ENCODE results near the gene TRIM2. TPM values are rescaled to one million over a fixed set of nuclear protein-coding genes. Genes with fewer than 3 reads are reported as not detected.
"Not testable (repeated sequence)": the region's sequence is repeated elsewhere in the genome, so short reads cannot be mapped to it uniquely, and the experiment has no call there.

TRIM2 gene
- polyA plus RNA-seq, 3 donors, result 0.50 to 0.96 (median 0.76) TPM

DNA sequence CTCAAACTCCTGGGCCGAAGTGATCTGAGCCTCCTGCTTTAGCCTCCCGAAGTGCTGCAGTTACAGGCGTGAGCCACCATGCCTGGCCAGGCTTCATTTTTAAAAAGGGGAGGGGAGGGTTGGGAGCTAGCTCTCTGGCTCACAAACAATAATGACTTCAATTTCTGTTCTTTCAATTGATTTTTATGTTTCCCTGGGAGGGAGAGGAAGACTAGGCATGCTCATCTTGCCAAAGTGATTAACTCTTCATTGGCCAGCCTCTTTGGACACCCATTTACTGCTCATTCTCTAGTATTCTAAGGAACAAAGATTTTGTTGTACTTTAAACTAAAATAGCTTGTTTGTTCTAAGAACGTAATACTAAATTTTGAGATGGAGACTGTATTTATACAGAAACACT is 43.4 kb upstream of the TRIM2 start:
- intact Hi-C loops (cut with micrococcal nuclease), result no loop called here
- Histone ChIP-seq H2AFZ (ENCODE audit: insufficient read depth, low read depth, low read length, poor library complexity, severe bottlenecking) (no peak overlapping the region), H4K20me1 (ENCODE audit: insufficient read depth, low read length) (no peaks in the 10 kb centered on the region), H3K4me1 (ENCODE audit: control insufficient read depth in 1 of 2, insufficient read depth in 2 of 2, low read length in 2 of 2) (peaks cover 0 to 11% of the 10 kb centered on the region in 2 donors), H3K27me3 (ENCODE audit: control insufficient read depth in 2 of 2, insufficient read depth in 2 of 2, low read length in 2 of 2) (no peaks in the 10 kb centered on the region), H3K4me2 (replicated peaks; ENCODE audit: extremely low read depth, low read length, poor library complexity, severe bottlenecking) (no peak overlapping the region), H3K27ac (ENCODE audit: low read depth in 1 of 2, low read length in 2 of 2) (no peak overlapping the region), H3K9me3 (replicated peaks in 1 of 2; ENCODE audit: control insufficient read depth in 1 of 2, insufficient read depth in 1 of 2, low read length in 2 of 2) (no peaks in the 10 kb centered on the region), H3K4me3 (replicated peaks in 1 of 3; ENCODE audit: low read depth in 2 of 3, low read length in 3 of 3) (no peak overlapping the region), H3K79me2 (ENCODE audit: insufficient read depth, low read length) (no peaks in the 10 kb centered on the region), H3K36me3 (replicated peaks in 1 of 2; ENCODE audit: control insufficient read depth in 1 of 2, insufficient read depth in 2 of 2, low read length in 2 of 2) (no peaks in the 10 kb centered on the region), H3K9ac (ENCODE audit: insufficient read depth, low read length, poor library complexity, severe bottlenecking) (no peak overlapping the region)
- WGBS (ENCODE audit: insufficient coverage), result 100% methylated on average over 3 of the region's 4 CpGs
- Mint-ChIP-seq H3K4me1 (peaks cover 6% of the 10 kb centered on the region), H3K4me3 (no peak overlapping the region), H3K27ac (no peak overlapping the region), H3K27me3 (ENCODE audit: low read depth in 3 of 3) (peaks cover 0 to 5% (median 5%) of the 10 kb centered on the region in 3 donors), H3K9me3 (peaks cover 0 to 5% (median 0%) of the 10 kb centered on the region in 7 donors), H3K36me3 (no peaks in the 10 kb centered on the region)
- DNase-seq, result no peak
- TF ChIP-seq, protein P1, sequence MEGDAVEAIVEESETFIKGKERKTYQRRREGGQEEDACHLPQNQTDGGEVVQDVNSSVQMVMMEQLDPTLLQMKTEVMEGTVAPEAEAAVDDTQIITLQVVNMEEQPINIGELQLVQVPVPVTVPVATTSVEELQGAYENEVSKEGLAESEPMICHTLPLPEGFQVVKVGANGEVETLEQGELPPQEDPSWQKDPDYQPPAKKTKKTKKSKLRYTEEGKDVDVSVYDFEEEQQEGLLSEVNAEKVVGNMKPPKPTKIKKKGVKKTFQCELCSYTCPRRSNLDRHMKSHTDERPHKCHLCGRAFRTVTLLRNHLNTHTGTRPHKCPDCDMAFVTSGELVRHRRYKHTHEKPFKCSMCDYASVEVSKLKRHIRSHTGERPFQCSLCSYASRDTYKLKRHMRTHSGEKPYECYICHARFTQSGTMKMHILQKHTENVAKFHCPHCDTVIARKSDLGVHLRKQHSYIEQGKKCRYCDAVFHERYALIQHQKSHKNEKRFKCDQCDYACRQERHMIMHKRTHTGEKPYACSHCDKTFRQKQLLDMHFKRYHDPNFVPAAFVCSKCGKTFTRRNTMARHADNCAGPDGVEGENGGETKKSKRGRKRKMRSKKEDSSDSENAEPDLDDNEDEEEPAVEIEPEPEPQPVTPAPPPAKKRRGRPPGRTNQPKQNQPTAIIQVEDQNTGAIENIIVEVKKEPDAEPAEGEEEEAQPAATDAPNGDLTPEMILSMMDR (IDR thresholded peaks at IDR 0.05), result no peak

DNA sequence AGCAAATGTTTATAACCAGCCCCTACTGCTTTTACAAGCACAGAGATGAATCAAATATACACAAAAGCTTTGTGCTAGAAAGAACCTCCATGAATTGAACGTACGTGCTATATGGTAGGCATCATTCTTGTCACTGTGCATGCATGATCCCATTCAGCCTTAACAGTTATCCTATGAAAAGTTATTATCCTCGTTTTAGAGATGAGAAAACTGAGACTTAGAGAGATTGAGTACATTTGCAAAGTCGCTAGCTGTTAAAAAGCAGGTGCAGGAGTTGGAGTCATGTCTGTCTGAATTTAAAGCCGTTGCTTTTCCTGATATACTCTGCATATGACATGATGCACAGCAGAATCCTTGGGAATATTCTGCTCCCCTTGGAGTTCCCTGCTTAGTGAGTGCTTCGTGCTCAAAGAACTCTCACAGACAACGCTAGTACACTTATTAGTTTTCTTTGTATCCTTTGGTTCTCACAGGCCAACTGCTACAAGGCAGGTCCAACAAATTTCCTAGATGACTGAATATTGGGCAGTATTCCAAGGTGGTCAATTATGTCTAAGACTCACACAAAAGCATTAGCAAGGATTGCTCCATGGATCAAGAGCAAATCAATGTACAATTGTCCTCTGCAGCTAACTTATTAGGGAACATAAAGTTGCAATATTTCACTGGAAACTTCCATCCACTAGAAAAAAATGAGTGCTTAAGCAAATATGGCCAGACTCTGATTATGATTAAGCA is 42.8 kb upstream of the TRIM2 start:
- H3K36me3 Mint-ChIP-seq, result no peaks in the 10 kb centered on the region
- TF ChIP-seq, protein P1 (IDR thresholded peaks at IDR 0.05), result no peak
- H3K9me3 Mint-ChIP-seq, result peaks cover 0 to 5% (median 0%) of the 10 kb centered on the region in 7 donors
- DNase-seq, result no peak
- Histone ChIP-seq H4K20me1 (ENCODE audit: insufficient read depth, low read length) (no peaks in the 10 kb centered on the region), H3K4me1 (ENCODE audit: control insufficient read depth in 1 of 2, insufficient read depth in 2 of 2, low read length in 2 of 2) (peaks cover 0 to 7% of the 10 kb centered on the region in 2 donors), H3K36me3 (replicated peaks in 1 of 2; ENCODE audit: control insufficient read depth in 1 of 2, insufficient read depth in 2 of 2, low read length in 2 of 2) (no peaks in the 10 kb centered on the region), H3K4me2 (replicated peaks; ENCODE audit: extremely low read depth, low read length, poor library complexity, severe bottlenecking) (no peak overlapping the region), H3K9ac (ENCODE audit: insufficient read depth, low read length, poor library complexity, severe bottlenecking) (no peak overlapping the region), H3K79me2 (ENCODE audit: insufficient read depth, low read length) (no peaks in the 10 kb centered on the region), H3K27me3 (ENCODE audit: control insufficient read depth in 2 of 2, insufficient read depth in 2 of 2, low read length in 2 of 2) (no peaks in the 10 kb centered on the region), H3K9me3 (replicated peaks in 1 of 2; ENCODE audit: control insufficient read depth in 1 of 2, insufficient read depth in 1 of 2, low read length in 2 of 2) (no peaks in the 10 kb centered on the region), H3K27ac (ENCODE audit: low read depth in 1 of 2, low read length in 2 of 2) (no peak overlapping the region), H2AFZ (ENCODE audit: insufficient read depth, low read depth, low read length, poor library complexity, severe bottlenecking) (no peak overlapping the region), H3K4me3 (replicated peaks in 1 of 3; ENCODE audit: low read depth in 2 of 3, low read length in 3 of 3) (no peak overlapping the region)
- no peak overlapping the region for H3K4me3 Mint-ChIP-seq
- peaks cover under 1 to 6% (median 3%) of the 10 kb centered on the region in 3 donors for H3K27me3 Mint-ChIP-seq (ENCODE audit: low read depth in 3 of 3)
- no peak overlapping the region for H3K27ac Mint-ChIP-seq
- intact Hi-C loops (cut with micrococcal nuclease), result no loop called here
- 94% methylated on average over 4 of the region's 7 CpGs for WGBS (ENCODE audit: insufficient coverage)
- H3K4me1 Mint-ChIP-seq, result peaks cover under 1% of the 10 kb centered on the region

DNA sequence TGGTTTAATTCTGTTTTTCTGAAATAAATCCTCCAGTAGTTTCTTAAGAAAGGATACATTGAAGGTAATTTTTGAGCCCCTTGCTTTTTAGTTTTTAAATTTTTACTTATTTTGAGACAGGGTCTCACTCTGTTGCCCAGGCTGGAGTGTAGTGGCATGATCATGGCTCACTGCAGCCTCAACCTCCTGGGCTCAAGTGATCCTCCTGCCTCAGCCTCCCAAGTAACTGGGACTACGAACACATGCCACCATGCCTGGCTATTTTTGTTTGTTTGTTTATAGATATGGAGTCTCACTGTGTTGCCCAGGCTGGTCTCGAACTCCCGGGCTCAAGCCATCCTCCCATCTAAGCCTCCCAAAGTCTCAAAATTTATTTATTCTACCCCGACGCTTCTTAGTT is 39.0 kb upstream of the TRIM2 start:
- H3K9ac ChIP-seq (ENCODE audit: insufficient read depth, low read length, poor library complexity, severe bottlenecking); H3K9me3 ChIP-seq (replicated peaks in 1 of 2; ENCODE audit: control insufficient read depth in 1 of 2, insufficient read depth in 1 of 2, low read length in 2 of 2); H3K4me1 Mint-ChIP-seq; H3K4me1 ChIP-seq (ENCODE audit: control insufficient read depth in 1 of 2, insufficient read depth in 2 of 2, low read length in 2 of 2); H3K36me3 Mint-ChIP-seq; DNase-seq; H3K27ac Mint-ChIP-seq; H2AFZ ChIP-seq (ENCODE audit: insufficient read depth, low read depth, low read length, poor library complexity, severe bottlenecking); H3K36me3 ChIP-seq (replicated peaks in 1 of 2; ENCODE audit: control insufficient read depth in 1 of 2, insufficient read depth in 2 of 2, low read length in 2 of 2); H3K27me3 Mint-ChIP-seq (ENCODE audit: low read depth in 3 of 3); H3K4me2 ChIP-seq (replicated peaks; ENCODE audit: extremely low read depth, low read length, poor library complexity, severe bottlenecking); H3K4me3 Mint-ChIP-seq; H3K9me3 Mint-ChIP-seq; H3K27ac ChIP-seq (ENCODE audit: low read depth in 1 of 2, low read length in 2 of 2); intact Hi-C loops (cut with micrococcal nuclease); H4K20me1 ChIP-seq (ENCODE audit: insufficient read depth, low read length); H3K27me3 ChIP-seq (ENCODE audit: control insufficient read depth in 2 of 2, insufficient read depth in 2 of 2, low read length in 2 of 2); H3K4me3 ChIP-seq (replicated peaks in 1 of 3; ENCODE audit: low read depth in 2 of 3, low read length in 3 of 3); H3K79me2 ChIP-seq (ENCODE audit: insufficient read depth, low read length): not testable (repeated sequence)
- no CpG with 5 or more reads among the region's 5 CpGs for WGBS (ENCODE audit: insufficient coverage)

All from CD14-positive monocyte (primary cell).